Glutamatergic neuron (in vitro differentiated cells): Measurements from ENCODE around the gene HNRNPF. TPM values are rescaled to one million over a fixed set of nuclear protein-coding genes. Genes with fewer than 3 reads are reported as not detected.
"Not testable (repeated sequence)": the region's sequence is repeated elsewhere in the genome, so short reads cannot be mapped to it uniquely, and the experiment has no call there.

Experiments
- DNase-seq: peaks from one replicate; pipeline ENCODE4 v3.0.0; 2022
- H3K27ac Mint-ChIP-seq: one replicate; pipeline ENCODE4 v1.8.0; 2020; ENCODE audit warnings: mild to moderate bottlenecking, mixed read lengths, inconsistent platforms; ENCODE audit not compliant: unreplicated experiment
- H3K27me3 Mint-ChIP-seq: one replicate; pipeline ENCODE4 v1.8.0; 2020; ENCODE audit warnings: mild to moderate bottlenecking, moderate library complexity, mixed read lengths, inconsistent platforms; ENCODE audit not compliant: unreplicated experiment
- H3K36me3 Mint-ChIP-seq: one replicate; pipeline ENCODE4 v1.8.0; 2020; ENCODE audit warnings: mild to moderate bottlenecking, mixed read lengths, inconsistent platforms; ENCODE audit not compliant: unreplicated experiment
- H3K4me1 Mint-ChIP-seq: one replicate; pipeline ENCODE4 v1.8.0; 2020; ENCODE audit warnings: mild to moderate bottlenecking, low read depth, mixed read lengths, inconsistent platforms; ENCODE audit not compliant: unreplicated experiment
- H3K4me3 Mint-ChIP-seq: one replicate; pipeline ENCODE4 v1.8.0; 2020; ENCODE audit warnings: mild to moderate bottlenecking, mixed read lengths, inconsistent platforms; ENCODE audit not compliant: unreplicated experiment
- H3K9me3 Mint-ChIP-seq: one replicate; pipeline ENCODE4 v1.8.0; 2020; ENCODE audit warnings: mild to moderate bottlenecking, moderate library complexity, mixed read lengths, inconsistent platforms; ENCODE audit not compliant: unreplicated experiment
- CTCF ChIP-seq: fragments of 200-600 bp; sonication (generic); IDR thresholded peaks from one replicate; pipeline ENCODE4 v1.5.0; 2021; ENCODE audit not compliant: partially characterized antibody, unreplicated experiment
- total RNA-seq: library from RNA; stranded (reverse); fragmentation: NEBNext Ultra II Directional; extraction: Animal tissue kit (Norgen Biotek cat#: 25700); gene quantifications from one replicate; pipeline ENCODE4 v1.2.1, GENCODE V29; 2021; ENCODE audit not compliant: unreplicated experiment

The HNRNPF gene
- total RNA-seq, 1 donor from 2014 or later = 99.7 TPM

GRCh38 chr10:43427166-43427825 lies 18.3 kb upstream of the HNRNPF start:
- Mint-ChIP-seq H3K4me1 (no peaks in the 10 kb centered on the region), H3K27me3 (no peaks in the 10 kb centered on the region), H3K9me3 (peaks cover 3% of the 10 kb centered on the region), H3K27ac (no peak overlapping the region), H3K4me3 (no peak overlapping the region), H3K36me3 (no peaks in the 10 kb centered on the region)
- TF ChIP-seq CTCF = no peak
- no peak for DNase-seq

GRCh38 chr10:43426476-43426875 lies 17.5 kb upstream of the HNRNPF start:
- H3K4me1 Mint-ChIP-seq, H3K27me3 Mint-ChIP-seq, H3K27ac Mint-ChIP-seq, H3K36me3 Mint-ChIP-seq, DNase-seq, H3K9me3 Mint-ChIP-seq, H3K4me3 Mint-ChIP-seq: not testable (repeated sequence)

GRCh38 chr10:43424416-43424815 lies 15.4 kb upstream of the HNRNPF start:
- no peak overlapping the region for H3K27ac Mint-ChIP-seq

GRCh38 chr10:43421944-43422343 lies 13.0 kb upstream of the HNRNPF start:
- H3K36me3 Mint-ChIP-seq = not testable (repeated sequence)

More at GRCh38 chr10:43424416-43424815, 15.4 kb upstream of the HNRNPF start:
- H3K27me3 Mint-ChIP-seq = peaks cover 2% of the 10 kb centered on the region
- H3K9me3 Mint-ChIP-seq = peaks cover 3% of the 10 kb centered on the region
- H3K36me3 Mint-ChIP-seq = no peaks in the 10 kb centered on the region
- no peaks in the 10 kb centered on the region for H3K4me1 Mint-ChIP-seq
- no peak for TF ChIP-seq CTCF
- no peak overlapping the region for H3K4me3 Mint-ChIP-seq
- no peak for DNase-seq

GRCh38 chr10:43421519-43421918 lies 12.5 kb upstream of the HNRNPF start:
- no peak for DNase-seq
- Mint-ChIP-seq H3K36me3 (no peaks in the 10 kb centered on the region), H3K27ac (no peak overlapping the region), H3K27me3 (peaks cover 3% of the 10 kb centered on the region), H3K4me3 (peak overlapping the region; percentile 56), H3K4me1 (no peaks in the 10 kb centered on the region), H3K9me3 (peaks cover 3% of the 10 kb centered on the region)
- no peak for TF ChIP-seq CTCF

More at GRCh38 chr10:43421944-43422343, 13.0 kb upstream of the HNRNPF start:
- H3K27ac Mint-ChIP-seq, DNase-seq, H3K9me3 Mint-ChIP-seq, H3K4me3 Mint-ChIP-seq, H3K27me3 Mint-ChIP-seq, H3K4me1 Mint-ChIP-seq: not testable (repeated sequence)

GRCh38 chr10:43421201-43421507 lies 12.2 kb upstream of the HNRNPF start:
- H3K9me3 Mint-ChIP-seq = peaks cover 3% of the 10 kb centered on the region
- peak overlapping the region; percentile 88 for H3K27ac Mint-ChIP-seq

More at GRCh38 chr10:43421201-43421507, 12.2 kb upstream of the HNRNPF start:
- Mint-ChIP-seq H3K36me3 (no peaks in the 10 kb centered on the region), H3K27me3 (peaks cover 3% of the 10 kb centered on the region), H3K4me3 (peak overlapping the region; percentile 91), H3K4me1 (no peaks in the 10 kb centered on the region)
- TF ChIP-seq CTCF = no peak
- no peak for DNase-seq
